NCI-H187 (cell line): Measurements from ENCODE around the gene CDC42EP4.
A peak's percentile ranks its signal among the peaks of the same experiment; 100 is the strongest.
"Not testable (repeated sequence)": the region's sequence is repeated elsewhere in the genome, so short reads cannot be mapped to it uniquely, and the experiment has no call there.

Source experiments
- DNase-seq, 2 experiments: peaks; one replicate each; lab custom pipeline; 2025; lab: John Stamatoyannopoulos, UW

Gene CDC42EP4

GRCh38 chr17:73343168-73343634 is 31.4 kb upstream of the CDC42EP4 start:
- no peak for DNase-seq

GRCh38 chr17:73342541-73343167 is 30.9 kb upstream of the CDC42EP4 start:
- DNase-seq: no peak

GRCh38 chr17:73342050-73342522 is 30.3 kb upstream of the CDC42EP4 start:
- DNase-seq: no peak

GRCh38 chr17:73341350-73342049 is 29.7 kb upstream of the CDC42EP4 start:
- DNase-seq: no peak

GRCh38 chr17:73340093-73340596 is 28.3 kb upstream of the CDC42EP4 start:
- no peak for DNase-seq

GRCh38 chr17:73338566-73339197 is 26.9 kb upstream of the CDC42EP4 start:
- DNase-seq: no peak

- peak in 1 of 2 experiments; percentile 31 for DNase-seq
Observed at GRCh38 chr17:73338050-73338521, 26.3 kb upstream of the CDC42EP4 start.

GRCh38 chr17:73337330-73337710 is 25.5 kb upstream of the CDC42EP4 start:
- DNase-seq: no peak

GRCh38 chr17:73336408-73337329 is 24.9 kb upstream of the CDC42EP4 start:
- DNase-seq: no peak

- no peak for DNase-seq
Observed at GRCh38 chr17:73335591-73336407, 24.0 kb upstream of the CDC42EP4 start.

GRCh38 chr17:73334771-73335513 is 23.1 kb upstream of the CDC42EP4 start:
- no peak for DNase-seq

GRCh38 chr17:73333445-73333844 is 21.6 kb upstream of the CDC42EP4 start:
- DNase-seq: not testable (repeated sequence)

- no peak for DNase-seq
Observed at GRCh38 chr17:73331060-73331459, 19.3 kb upstream of the CDC42EP4 start.

- no peak for DNase-seq
Observed at GRCh38 chr17:73327676-73328075, 15.9 kb upstream of the CDC42EP4 start.

- DNase-seq: no peak
Observed at GRCh38 chr17:73325527-73325842, 13.7 kb upstream of the CDC42EP4 start.

- no peak for DNase-seq
Observed at GRCh38 chr17:73324711-73325526, 13.1 kb upstream of the CDC42EP4 start.

GRCh38 chr17:73324160-73324475 is 12.3 kb upstream of the CDC42EP4 start:
- no peak for DNase-seq

GRCh38 chr17:73323409-73324159 is 11.8 kb upstream of the CDC42EP4 start:
- no peak for DNase-seq
